Smooth muscle cell of the brain vasculature (primary cell): Measurements from ENCODE around the gene TMEM115.

ENCODE experiments used
- DNase-seq: peaks from one replicate; pipeline ENCODE4 v3.0.0-alpha.2; 2012; ENCODE audit warnings: low read depth, low spot score

TMEM115 gene

GRCh38 chr3:50334339-50335075 is 24.8 kb downstream of the TMEM115 start:
- DNase-seq, result no peak

GRCh38 chr3:50333744-50334328 is 25.5 kb downstream of the TMEM115 start:
- DNase-seq, result no peak

GRCh38 chr3:50331364-50331907 is 27.9 kb downstream of the TMEM115 start:
- no peak for DNase-seq

GRCh38 chr3:50330330-50330729 is 29.0 kb downstream of the TMEM115 start:
- no peak for DNase-seq

- peak; percentile 94 for DNase-seq
These were observed 31.2 kb downstream of the TMEM115 start, which contains the start of gene TUSC2 for GRCh38 chr3:50327943-50328691. Gene TUSC2 (minus strand): TSS chr3:50328223. CDS start chr3:50328099, 124 bp downstream.

- DNase-seq, result no peak
These were observed 32.2 kb downstream of the TMEM115 start for GRCh38 chr3:50327129-50327528.

GRCh38 chr3:50326182-50326541 is 33.2 kb downstream of the TMEM115 start:
- DNase-seq, result no peak

GRCh38 chr3:50325497-50326181 is 33.7 kb downstream of the TMEM115 start:
- no peak for DNase-seq

GRCh38 chr3:50325113-50325480 is 34.2 kb downstream of the TMEM115 start:
- DNase-seq, result no peak

GRCh38 chr3:50324351-50325112 is 34.8 kb downstream of the TMEM115 start:
- no peak for DNase-seq

- no peak for DNase-seq
These were observed 35.6 kb downstream of the TMEM115 start for GRCh38 chr3:50323614-50324199.

GRCh38 chr3:50323092-50323600 is 36.2 kb downstream of the TMEM115 start:
- DNase-seq, result no peak

- DNase-seq, result no peak
These were observed 36.8 kb downstream of the TMEM115 start, which contains the start of gene HYAL2 for GRCh38 chr3:50322386-50323091. Gene HYAL2 (minus strand): TSS chr3:50322745. CDS start chr3:50320489, 2,256 bp downstream.

GRCh38 chr3:50322115-50322385 is 37.3 kb downstream of the TMEM115 start:
- DNase-seq, result no peak

GRCh38 chr3:50321336-50322114 is 37.8 kb downstream of the TMEM115 start:
- peak; percentile 72 for DNase-seq

GRCh38 chr3:50320853-50321335 is 38.4 kb downstream of the TMEM115 start:
- DNase-seq, result no peak

GRCh38 chr3:50319894-50320625 is 39.3 kb downstream of the TMEM115 start:
- DNase-seq, result no peak

- no peak for DNase-seq
These were observed 40.0 kb downstream of the TMEM115 start for GRCh38 chr3:50319181-50319893.
